GM06990 (cell line): Measurements from ENCODE around the gene NTRK3.

Source experiments
- DNase-seq: peaks from one replicate; pipeline ENCODE4 v3.0.0-alpha.2; 2011; ENCODE audit not compliant: insufficient read length; ENCODE audit errors: extremely low read depth
- H3K27me3 ChIP-seq: replicated peaks from 2 replicates; pipeline ENCODE4 v1.6.0; 2011; ENCODE audit warnings: low read length; ENCODE audit not compliant: control insufficient read depth, insufficient read depth
- H3K36me3 ChIP-seq: 2 replicates; pipeline ENCODE4 v1.5.1; 2011; ENCODE audit warnings: low read length; ENCODE audit not compliant: control insufficient read depth, insufficient read depth
- H3K4me3 ChIP-seq: replicated peaks from 2 replicates; pipeline ENCODE4 v1.5.1; 2011; ENCODE audit warnings: low read depth, mild to moderate bottlenecking, control low read depth, low read length
- TF ChIP-seq, protein P1 (sequence below): IDR thresholded peaks from 2 replicates; pipeline ENCODE4 v1.5.1; 2011; ENCODE audit warnings: low read length, control low read depth, mild to moderate bottlenecking, inconsistent platforms; ENCODE audit not compliant: insufficient read depth, poor library complexity, severe bottlenecking

NTRK3 gene

DNA sequence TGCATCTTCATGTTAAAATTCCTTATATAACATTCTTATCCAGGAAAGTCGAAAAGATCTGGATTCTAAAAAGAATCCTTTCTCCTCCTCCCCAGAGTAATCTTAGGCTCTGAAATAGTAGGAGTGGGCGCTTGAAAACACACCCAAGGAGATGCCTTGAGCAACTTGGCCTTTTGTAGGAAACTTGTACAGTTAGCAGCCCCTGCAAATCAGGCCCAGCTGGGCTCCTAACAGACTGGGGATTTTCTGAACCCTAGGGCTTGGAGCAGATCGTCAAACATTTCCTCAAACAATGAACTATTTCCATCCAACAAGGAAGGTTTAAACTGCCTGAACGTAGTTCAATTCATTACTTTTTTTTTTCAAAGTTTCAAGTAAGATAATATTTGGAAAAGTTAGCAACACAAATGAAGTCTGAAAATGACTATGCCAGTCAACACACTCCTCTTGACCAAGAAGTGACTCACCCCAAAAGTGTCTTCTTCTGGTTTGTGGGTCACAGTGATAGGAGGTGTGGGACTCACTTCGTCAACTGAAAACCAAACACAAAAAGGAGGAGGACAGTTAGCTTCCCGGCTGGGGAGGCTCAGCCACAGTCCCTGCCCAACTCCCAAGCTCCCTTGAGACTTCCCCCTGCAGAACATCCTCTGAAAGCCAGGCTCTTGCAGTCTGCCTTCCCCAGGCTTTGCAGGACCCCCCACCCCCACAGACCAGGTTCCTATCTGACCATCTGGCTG lies 129.7 kb downstream of the NTRK3 start:
- H3K27me3 ChIP-seq, result no peaks in the 10 kb centered on the region
- H3K36me3 ChIP-seq, result no peaks in the 10 kb centered on the region
- no peak for DNase-seq
- TF ChIP-seq, protein P1, sequence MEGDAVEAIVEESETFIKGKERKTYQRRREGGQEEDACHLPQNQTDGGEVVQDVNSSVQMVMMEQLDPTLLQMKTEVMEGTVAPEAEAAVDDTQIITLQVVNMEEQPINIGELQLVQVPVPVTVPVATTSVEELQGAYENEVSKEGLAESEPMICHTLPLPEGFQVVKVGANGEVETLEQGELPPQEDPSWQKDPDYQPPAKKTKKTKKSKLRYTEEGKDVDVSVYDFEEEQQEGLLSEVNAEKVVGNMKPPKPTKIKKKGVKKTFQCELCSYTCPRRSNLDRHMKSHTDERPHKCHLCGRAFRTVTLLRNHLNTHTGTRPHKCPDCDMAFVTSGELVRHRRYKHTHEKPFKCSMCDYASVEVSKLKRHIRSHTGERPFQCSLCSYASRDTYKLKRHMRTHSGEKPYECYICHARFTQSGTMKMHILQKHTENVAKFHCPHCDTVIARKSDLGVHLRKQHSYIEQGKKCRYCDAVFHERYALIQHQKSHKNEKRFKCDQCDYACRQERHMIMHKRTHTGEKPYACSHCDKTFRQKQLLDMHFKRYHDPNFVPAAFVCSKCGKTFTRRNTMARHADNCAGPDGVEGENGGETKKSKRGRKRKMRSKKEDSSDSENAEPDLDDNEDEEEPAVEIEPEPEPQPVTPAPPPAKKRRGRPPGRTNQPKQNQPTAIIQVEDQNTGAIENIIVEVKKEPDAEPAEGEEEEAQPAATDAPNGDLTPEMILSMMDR, result no peak
- no peak overlapping the region for H3K4me3 ChIP-seq

DNA sequence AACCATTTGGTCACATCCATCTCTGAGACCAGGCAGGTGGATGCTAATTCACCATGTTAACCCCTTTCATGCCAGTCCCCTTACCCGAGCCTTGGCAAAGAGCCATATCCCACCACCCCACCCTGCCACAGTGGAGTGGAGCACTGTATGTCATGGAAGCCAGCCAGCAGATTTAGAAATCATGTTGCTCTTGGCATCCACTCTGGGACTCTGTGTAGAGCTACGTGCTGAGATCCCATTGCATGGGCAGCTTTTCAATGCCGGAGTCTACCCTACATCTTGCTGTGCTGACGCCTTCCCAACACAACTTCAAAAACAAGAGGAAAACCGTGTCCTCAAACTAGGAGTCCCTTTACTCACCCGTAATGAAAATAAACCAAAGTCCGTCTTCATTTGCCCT lies 131.0 kb downstream of the NTRK3 start:
- no peaks in the 10 kb centered on the region for H3K27me3 ChIP-seq

DNA sequence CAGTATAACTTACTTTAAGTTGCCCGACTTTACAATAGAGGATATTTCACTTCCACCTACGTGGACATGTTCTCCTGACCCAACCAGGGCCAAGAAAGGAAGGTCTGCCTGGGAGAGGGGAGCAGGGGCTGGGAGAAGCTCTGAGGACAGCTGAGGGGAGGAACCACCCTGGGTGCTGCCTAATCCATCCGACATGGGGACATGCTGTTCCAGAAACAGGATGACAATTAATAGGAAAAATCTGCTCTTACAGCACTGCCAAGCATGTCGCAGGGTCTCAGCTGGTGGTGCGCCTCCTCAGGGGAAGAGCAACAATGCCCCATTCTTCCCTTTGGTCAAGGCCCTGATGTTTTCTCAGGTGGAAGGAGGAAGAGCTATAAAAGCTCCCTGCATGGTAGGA lies 132.3 kb downstream of the NTRK3 start:
- TF ChIP-seq, protein P1, result no peak
- H3K27me3 ChIP-seq, result no peaks in the 10 kb centered on the region
- no peak overlapping the region for H3K4me3 ChIP-seq
- H3K36me3 ChIP-seq, result no peaks in the 10 kb centered on the region
- no peak for DNase-seq

More for the DNA sequence above, 131.0 kb downstream of the NTRK3 start:
- DNase-seq, result no peak
- no peaks in the 10 kb centered on the region for H3K36me3 ChIP-seq
- H3K4me3 ChIP-seq, result no peak overlapping the region
- TF ChIP-seq, protein P1, result no peak

DNA sequence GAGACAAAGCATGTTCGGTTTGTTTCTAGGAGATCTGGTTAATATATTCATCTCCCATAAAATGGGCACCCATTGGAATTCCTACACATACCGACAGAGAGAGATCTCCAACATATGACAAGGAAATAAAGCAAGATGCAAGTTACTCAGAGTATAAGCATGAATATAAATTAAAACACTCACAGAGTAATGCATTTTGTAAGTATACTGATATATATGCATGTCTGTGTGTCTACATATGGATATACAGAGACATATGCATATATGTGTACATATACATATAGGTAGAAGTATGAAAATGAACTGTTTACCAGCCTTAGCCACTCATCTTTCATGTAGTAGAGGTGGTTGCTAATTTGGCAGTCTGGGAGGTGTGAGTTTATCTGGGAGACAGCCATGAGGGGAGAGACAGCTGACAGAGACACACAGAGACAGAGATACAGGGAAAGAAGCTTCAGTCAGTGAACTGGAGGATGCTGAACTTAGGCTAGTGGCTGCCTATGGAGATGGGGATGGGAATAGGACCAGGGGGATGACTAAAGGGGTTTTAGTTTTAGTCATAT lies 134.5 kb downstream of the NTRK3 start:
- H3K27me3 ChIP-seq, result no peaks in the 10 kb centered on the region
- TF ChIP-seq, protein P1, result no peak
- DNase-seq, result no peak
- H3K4me3 ChIP-seq, result no peak overlapping the region
- no peaks in the 10 kb centered on the region for H3K36me3 ChIP-seq

DNA sequence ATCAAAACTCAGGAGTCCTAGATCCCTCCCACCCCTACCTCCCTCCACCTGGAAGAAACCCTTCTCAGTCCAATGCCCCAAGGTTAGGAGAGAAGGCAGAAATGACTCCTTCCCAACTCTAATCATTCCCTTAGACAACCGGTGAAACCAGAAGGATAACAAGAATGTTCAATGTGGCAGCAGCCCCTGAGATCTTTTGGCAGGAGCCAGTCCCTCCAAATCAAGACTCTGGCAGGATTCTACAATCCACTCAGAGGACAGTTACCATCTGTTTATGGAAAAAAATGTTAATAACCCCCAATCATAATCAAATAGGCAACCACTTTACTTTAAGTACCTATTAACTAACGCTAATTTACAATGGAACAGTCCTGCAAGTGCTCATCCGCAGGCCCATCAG lies 136.5 kb downstream of the NTRK3 start:
- TF ChIP-seq, protein P1, result no peak
- no peak for DNase-seq

DNA sequence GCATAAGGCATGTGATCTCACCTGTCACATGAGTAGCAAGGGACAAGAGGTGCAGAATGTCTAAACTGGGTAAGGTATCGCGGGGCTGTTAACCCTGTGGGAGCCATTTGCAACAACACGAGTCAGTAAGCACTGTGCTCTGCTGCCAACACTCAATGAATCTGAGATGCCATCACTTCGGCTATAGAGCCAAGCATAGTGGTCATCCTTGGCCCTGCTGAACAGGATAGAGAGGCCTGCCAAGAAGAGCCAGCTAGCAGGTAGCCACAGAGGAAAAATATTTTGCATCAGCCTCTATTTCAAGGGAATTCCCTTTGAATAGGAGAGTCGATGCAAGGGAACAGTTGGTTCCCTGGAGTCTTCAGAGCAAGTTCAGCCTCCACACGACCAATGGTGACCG lies 137.8 kb downstream of the NTRK3 start:
- no peaks in the 10 kb centered on the region for H3K36me3 ChIP-seq
- TF ChIP-seq, protein P1, result no peak
- H3K4me3 ChIP-seq, result no peak overlapping the region
- no peaks in the 10 kb centered on the region for H3K27me3 ChIP-seq
- no peak for DNase-seq

More for the DNA sequence above, 136.5 kb downstream of the NTRK3 start:
- Histone ChIP-seq H3K36me3 (no peaks in the 10 kb centered on the region), H3K27me3 (no peaks in the 10 kb centered on the region), H3K4me3 (no peak overlapping the region)
